ENCODE results near the gene ITSN2.

- TF ChIP-seq SNAI2 (CRISPR knock-in tag; IDR thresholded peaks at IDR 0.05) (no peak), ZNF8 (CRISPR knock-in tag; IDR thresholded peaks at IDR 0.05) (no peak), OSR1 (CRISPR knock-in tag; IDR thresholded peaks at IDR 0.05) (no peak), TSHZ2 (CRISPR knock-in tag; IDR thresholded peaks at IDR 0.05) (no peak), ARNTL (CRISPR knock-in tag; IDR thresholded peaks at IDR 0.05; ENCODE audit: borderline replicate concordance, low read depth) (no peak)
Measured at GRCh38 chr2:24231461-24231881, 128.9 kb downstream of the ITSN2 start.
